GOT3 (cell line): ENCODE data around the gene PPFIA4.
"Not testable (repeated sequence)": the region's sequence is repeated elsewhere in the genome, so short reads cannot be mapped to it uniquely, and the experiment has no call there.

Experiments used
- DNase-seq: peaks from one replicate; lab custom pipeline; 2025; ENCODE audit warnings: mixed read lengths; lab: John Stamatoyannopoulos, UW

PPFIA4 gene

DNA sequence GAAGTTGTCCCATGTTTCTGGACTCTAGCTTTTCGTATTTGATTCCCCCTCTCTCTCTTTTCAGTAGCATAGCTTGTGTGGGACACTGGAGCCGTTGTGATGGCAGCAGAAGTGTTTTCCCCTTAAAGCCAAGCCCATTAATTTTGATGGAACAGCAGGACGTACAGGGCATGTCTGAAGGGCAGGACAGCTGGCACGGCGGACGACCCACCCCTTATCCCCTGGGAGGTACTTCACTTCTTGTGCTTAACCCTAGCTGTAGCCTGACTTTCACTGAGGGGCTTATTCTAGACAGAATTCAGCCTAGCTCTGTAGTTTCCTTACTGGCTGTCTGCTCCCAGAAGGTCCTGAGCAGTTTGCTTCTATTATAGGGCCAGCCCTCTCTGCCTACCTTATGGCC, 8.6 kb upstream of the PPFIA4 start:
- no peak for DNase-seq

DNA sequence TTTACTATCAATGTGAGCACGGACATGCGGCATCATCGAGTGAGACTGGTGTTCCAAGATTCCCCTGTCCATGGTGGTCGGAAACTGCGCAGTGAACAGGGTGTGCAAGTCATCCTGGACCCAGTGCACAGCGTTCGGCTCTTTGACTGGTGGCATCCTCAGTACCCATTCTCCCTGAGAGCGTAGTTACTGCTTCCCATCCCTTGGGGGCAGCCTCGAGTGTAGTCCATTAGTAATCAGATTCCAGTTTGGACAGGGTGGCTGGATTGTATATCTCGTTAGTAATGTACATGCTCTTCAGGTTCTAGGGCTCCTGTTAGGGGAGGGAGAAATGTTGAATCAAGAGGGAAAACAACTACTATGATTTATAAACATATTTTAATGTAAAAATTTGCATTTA, 3.4 kb upstream of the PPFIA4 start:
- not testable (repeated sequence) for DNase-seq

DNA sequence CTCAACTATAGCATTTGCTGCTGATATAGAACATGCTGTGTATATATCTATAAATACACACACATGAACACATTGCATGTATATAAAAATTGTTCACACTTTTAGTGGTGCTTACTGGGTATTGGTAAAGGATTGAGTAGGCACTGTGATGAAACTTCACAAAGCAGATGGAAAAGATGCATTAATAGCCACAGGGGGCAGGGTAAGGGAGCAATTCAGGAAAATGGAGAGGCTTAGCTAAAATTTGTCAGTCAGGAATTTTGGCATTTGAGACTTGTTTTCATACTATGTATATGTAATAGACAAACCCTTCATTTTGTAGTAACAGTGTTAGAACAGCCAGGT, 633 bp upstream of the PPFIA4 start:
- no peak for DNase-seq

DNA sequence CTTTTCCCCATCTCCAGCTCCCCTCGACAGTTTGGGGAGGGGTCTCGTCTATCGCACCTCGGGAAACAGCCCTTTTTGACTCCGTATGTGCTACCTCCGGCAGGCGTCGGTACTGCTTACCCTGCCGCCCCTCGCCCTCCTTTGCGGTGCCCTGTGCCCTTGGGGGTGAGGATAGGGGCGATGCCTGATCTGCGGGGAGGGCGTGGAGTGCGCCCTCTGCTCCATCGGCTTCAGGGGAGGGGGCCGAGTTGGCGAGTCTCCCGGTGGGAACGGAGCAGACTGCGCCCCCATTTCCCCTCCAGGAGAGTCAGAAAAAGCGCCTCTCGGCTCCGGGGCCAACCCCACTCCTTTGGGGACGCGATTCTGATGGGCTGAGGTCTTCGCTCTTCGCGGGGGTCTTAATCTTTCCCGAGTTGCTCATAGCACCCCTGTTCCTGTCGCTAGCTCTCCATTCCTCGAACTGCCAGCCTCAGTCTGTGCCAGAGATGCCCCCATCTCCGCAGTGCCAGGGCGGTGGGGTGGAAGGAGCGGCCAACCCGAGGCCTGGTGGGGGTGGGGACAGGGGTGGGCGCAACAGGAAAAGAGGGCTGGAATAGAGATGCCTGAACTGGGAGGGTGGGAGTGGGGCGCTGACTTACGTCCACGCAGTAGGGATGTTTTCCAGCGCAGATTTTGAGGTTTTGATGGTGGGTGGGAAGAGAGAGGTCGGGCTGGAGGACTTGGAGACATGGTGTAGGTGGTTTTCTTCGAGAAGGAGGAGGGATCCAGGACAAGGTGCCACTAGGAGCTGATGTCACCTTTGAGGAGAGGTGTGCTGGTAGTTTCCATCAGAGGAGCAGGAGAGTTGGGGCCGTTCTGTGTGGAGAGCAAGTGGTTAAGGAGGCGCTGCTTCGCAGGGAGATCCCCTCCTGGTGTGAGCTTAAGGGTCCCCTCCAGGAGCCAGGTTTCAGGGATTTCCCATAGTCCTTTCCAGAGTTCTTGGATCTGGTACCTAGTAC, 674 bp downstream of the PPFIA4 start:
- DNase-seq, result no peak

DNA sequence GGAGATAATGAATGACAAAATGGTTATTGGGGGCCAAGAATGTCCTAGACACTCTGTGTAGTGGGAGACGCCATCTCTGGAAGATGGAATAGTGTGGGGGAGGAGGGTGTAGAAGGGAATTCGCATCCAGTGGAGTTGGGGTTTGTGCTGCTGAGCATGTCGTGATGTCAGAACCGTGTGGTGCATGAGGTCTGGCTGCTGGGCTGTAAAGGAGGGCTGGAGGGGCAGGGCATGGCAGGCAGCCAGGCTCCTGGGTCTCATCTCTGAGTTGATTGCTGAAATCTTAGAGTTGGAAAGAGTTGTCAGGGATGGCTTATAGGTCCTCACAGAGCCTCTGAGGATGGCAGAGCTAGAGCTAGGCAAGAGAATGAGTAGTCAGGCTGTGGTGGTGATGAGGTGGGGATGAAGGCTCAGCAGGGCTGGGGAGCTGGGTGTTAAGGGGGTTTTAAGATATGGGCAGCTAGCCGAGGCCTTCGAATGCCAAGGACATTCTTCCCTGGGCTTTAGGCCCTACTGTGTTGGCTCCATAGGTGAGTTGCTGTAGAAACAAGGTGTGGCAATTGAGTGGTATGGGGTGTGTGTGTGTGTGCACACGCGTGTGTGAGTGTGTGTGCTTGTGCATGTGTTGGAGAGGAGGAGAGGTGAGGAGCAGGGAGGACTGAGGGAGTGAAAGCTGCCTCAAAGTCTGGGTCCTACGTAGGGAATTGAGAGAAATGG, 1.9 kb downstream of the PPFIA4 start:
- DNase-seq, result no peak

DNA sequence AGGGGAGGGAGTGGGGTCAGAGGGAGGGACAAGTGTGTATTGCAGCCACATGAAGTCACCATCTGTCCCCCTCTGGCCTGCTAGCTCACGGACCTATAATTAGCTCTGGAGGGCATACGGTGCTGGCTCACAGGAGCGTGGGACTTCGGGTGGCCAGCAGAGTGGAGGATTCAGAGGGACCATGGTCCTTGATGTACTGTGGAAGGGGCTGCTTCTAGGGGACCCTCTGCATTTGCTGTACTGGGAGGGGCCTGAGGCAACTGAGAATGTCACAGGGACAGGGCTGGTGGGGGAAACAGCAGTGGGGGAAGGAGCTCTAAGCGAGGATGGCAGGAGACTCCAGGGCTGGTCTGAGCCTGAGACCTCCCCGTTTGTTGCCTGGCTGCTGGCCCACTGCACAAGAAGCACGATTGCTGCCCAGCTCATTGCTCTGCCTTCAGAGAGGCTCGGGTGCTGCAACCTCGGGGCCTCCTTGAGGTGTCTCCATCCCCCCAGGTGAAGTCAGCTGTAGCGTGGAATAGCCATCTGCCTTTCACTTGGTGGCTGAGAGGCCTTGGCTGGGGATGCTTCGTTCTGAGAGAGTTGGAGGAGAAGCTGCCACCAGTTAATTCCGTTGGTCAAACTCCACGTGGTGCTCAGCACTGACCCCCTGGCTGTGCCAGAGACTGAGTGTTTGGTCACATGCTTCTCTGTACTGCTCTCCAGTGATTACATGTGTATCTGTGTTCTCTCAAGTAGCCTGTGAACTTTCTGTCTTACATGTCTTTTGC, 2.7 kb downstream of the PPFIA4 start:
- DNase-seq, result no peak

DNA sequence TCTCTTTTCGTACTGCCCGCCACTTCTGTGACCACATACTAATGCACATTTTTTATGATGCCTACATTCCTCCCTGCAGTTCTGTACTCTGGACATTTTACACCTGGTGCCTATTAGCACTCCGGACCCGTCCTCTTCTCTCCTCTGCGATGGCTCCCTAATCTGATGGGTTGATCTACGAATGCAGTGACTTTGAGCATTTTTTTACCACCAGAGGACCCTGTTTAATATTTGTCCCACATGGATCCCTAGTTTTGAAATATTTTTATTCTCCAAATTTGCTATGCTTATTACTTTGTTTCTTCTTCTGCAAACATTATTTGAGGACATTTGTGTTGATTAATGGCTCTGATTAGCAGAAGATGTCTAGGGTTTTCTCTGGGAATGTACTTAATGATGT, 5.2 kb downstream of the PPFIA4 start:
- DNase-seq, result no peak

DNA sequence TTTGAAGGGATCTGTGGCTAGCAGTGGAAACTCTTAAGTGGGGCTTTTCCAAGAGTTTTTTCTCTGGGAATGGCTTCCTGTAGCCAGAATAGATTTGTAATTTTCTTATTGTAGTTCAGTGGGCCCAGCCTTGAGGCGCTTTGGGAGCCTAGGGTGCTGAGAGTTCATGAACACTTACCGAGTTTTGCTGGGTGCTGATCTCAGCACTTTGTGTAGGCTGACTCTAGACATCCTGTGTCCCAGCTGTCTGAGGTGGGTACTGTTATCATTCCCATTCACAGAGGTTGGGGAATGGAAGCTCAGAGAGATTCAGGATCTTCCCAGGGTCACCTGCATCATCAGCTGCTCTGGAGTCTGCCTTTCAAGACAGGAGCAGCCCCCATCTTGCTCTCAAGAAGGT, 7.0 kb downstream of the PPFIA4 start:
- no peak for DNase-seq

DNA sequence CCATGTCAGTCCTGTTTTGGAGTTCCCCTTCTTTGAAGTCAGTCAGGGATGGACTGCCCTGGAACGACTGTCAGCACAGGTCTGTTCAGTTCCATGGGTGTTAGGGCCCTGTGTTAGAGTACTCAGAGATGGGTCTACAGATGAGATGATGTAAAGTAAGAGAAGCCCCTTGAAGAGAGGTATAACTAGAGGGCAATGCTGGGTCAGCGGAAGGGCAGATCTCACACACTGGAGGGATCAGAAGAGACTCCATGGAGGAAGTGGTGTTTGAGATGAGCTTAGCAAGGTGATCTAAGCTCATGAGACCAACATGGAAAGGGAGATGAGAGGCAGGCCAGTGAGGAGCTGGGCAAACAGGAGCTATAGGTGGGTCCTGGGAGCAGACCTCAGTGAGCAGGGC, 7.6 kb downstream of the PPFIA4 start:
- DNase-seq, result no peak

DNA sequence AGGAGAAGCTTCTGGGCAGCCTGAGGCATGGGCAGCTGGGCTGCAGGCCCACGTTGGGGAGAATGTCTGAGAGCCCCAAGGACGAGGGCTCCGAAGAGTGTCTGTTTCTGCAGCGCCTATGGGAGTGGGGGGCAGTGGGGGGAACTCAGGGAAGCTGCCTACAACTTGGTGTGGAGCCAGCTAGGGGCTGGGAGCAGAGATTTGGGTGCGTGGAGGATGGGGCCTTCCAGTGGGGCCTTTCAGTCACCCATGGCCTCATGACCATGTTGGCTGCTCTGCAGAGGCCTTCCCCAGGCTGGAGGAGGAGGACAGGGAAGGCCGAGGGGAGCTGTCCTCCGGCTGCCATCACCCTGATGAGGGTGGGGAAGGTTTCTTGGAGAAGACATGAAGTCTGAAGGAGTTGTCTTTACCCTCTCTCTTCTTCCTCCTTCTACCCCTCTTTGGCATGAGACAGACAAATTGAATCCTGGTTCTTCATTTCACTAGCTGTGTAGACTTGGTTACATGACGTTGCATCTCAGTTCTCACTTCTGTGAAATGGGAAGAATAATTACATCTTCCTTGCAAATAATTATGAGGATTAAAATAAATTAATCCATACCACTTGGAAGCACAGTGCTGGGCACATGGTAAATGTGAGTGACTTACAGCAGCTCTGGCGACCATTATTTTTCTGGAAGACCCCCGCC, 8.3 kb downstream of the PPFIA4 start:
- DNase-seq, result no peak

DNA sequence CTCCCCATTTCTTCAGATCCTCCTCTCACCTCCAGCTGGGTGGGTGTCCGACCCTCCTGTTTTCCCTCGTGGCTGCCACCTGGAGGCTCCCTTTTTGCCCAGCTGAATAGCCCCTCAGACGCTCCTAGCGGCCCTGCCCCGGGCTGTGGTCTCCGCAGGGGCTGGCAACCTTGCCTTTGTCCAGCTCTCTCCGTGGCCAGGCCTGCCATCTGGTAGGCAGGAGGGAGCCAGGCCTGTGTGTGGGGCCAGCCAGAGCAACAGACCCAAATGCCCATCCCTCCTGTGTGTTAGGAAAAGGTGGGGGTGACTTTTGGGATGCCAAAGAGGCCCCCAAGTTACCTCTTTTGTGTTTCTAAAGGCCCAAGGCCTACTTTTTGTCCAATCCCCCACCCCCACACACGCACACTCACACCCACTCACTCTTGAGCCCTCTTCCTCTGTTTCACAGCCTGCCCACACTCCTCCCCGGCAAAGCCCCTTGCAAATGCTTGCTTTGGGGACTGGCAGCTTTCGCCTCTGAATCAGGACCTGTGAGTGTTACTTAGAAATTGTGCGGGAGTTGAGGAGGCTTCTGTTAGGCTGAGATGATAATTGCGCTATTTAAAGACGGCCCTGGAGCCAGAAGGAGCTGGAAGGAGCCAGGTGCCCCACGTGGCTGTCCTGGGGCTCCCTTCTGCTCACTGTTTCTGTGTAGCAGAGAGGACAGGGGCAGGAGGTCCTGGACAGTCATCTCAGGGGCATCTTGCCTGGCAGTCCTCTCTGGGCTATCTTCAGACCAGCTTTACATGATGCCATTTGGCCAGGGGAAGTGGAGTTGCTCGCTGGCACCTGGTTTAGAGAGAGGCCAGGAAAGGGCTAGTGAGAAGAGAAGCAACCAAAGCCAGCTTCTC, 9.1 kb downstream of the PPFIA4 start:
- DNase-seq, result no peak

DNA sequence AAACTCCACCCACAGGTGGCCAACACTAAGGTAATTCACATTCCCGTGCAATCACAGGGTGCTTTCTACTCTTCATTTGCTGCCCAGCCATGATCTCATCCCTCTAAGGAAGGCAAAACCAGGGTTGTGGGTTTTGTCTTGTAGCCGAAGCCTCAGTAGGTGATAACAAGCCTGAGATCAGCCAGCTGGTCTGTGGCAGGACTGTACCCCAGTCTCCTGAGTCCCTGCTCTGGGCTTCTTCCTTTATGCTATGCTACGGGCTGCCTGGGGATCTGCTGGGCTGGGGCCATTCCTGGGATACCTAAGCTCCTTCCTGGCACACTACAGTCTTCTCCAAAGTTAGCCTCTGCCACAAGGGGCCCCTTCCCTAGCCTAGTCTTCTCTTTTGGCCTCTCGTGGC, 9.8 kb downstream of the PPFIA4 start:
- DNase-seq, result no peak

DNA sequence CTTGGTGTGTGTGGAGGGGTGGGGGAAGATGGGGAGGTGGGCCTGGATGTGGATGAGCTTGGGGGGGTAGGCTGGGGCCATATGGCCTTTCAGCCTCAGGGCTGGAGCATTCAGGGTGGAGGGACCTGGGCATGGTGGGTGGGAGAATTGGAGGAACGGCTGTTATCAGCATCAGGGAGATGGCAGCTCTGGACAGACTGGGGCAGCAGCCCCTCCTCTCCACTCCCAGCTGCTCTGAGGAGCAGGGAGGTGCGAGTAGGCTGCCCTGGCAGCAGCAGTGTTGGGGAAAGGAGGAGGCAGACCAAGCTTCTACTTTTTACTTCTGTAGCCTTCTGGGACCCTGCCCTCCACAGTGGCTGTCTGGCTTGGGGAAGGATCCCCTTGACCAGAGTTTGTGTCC, 10.2 kb downstream of the PPFIA4 start:
- no peak for DNase-seq

DNA sequence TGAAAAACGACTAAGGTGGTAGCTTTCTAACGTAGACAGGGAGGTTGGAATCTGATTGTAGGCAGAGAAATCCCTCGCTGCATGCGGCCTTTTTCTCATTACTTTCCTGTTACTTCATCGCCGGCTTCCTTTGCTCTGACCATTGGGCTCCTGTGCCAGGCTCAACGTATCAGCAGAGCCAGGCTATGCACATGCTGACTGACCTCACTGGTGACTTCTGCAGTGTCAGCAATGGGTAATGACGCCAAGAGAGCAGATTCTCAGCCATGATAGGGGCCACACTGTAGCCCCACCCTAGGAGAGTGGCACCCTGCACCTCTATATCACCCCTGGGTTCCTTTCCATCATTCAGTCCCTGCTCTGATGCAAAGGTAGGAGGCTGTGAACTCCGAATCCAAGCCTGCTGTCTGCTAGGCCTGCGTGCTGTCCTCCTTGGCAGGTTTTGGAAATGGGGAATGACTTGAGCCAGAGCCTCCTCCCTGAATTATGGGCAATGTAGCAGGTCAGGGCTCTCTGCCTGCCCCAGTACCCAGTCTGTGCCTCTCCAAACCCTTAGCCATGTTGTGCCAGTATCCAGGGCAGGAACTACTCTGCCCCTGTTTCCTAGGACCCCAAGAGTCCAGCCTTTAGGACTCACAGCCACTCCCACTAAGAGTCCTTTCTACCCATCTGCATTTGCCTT, 11.4 kb downstream of the PPFIA4 start:
- no peak for DNase-seq

DNA sequence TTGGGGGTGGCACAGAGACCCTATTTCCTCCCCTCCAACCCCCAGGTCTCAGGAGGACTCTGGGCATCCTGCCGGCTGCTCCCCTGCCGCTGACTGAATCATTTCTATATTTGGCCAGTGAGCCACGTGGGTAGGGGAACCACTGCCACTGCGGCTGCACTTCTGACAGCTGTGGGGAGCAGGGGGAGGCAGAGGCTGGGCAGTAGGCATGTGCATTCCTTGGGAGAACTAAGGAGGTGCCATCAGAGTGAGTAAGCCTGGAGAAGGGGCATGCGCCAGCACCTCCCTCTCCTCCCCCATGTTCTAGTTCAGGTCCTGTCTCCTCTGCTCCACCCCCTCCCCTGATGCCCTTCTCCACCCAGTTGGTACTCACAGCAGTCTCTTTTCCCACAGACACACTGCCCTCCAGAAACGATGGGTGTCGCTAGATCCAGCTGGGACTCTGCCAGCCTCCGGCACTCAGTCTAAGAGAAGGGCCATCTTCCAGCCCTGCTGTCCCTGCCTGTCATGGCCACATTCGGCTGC, 12.0 kb downstream of the PPFIA4 start:
- peak; percentile 66 for DNase-seq

DNA sequence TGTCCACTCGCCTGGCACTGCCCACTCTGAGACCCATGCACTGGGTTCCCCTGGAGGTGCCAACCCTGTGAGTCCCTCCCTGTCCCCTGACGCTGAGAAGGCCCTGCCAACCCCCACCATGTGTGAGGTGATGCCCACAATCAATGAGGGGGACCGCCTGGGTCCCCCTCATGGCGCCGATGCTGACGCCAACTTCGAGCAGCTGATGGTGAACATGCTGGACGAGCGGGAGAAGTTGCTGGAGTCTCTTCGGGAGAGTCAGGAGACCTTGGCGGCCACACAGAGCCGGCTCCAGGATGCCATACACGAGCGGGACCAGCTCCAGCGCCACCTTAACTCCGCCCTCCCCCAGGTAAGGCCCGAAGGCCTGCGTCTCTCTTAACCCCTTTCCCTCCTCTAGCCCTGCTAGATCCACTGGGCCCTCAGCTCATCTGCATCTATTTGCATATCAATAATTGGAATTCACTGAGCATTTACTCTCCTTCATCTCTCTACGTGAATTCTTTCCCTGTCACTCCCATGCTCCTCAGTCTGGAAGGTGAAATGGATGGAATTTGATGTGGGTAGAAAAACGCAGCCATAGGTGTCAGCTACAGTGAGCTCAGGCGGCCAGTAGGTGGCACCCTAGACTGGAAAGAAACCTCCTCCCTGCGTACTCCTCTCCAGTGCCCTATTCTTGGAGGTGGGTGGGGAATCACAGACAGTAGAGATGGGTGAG, 12.8 kb downstream of the PPFIA4 start:
- peak; percentile 27 for DNase-seq

DNA sequence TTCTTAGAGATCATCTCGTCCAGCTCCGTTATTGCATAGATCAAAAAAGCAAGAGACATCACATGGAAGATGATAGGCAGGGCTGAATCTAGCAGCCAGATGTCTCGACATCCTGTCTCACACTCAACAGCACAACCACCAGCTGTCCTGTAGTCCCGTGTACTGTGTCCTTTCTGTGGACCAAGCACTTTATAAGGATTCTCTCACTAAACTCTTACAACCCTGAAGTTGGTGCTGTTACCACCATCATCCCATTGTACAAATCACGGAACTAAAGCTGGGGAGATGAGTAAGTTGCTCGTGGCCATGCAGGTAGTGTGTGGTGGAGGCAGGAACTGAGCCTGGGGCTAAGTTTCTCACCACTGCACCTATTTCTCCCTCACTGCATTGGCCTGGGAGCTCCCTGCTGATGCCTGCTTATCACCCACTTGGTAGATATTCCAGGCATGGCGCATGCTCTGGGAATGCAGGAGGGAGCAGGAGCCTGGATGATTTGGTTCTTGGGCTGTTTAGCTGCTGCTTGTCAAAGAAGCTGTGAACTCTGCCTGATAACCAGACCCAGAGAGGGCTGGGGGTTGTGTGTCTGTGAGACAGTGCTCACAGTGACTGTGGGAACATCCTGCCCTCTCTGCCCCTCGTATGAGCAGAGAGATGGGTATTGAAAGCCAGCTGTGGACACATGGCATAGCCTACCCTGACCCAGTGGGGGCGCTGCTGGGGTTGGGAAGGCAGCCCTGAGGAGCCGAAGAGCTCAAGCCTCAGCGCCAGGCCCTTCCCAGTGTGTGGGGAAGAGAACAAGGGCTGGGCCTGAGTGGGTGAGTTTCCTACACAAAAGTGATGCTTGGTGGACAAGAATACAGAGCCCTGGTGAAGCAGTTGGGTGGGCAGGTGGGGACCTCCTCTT, 13.6 kb downstream of the PPFIA4 start:
- no peak for DNase-seq

DNA sequence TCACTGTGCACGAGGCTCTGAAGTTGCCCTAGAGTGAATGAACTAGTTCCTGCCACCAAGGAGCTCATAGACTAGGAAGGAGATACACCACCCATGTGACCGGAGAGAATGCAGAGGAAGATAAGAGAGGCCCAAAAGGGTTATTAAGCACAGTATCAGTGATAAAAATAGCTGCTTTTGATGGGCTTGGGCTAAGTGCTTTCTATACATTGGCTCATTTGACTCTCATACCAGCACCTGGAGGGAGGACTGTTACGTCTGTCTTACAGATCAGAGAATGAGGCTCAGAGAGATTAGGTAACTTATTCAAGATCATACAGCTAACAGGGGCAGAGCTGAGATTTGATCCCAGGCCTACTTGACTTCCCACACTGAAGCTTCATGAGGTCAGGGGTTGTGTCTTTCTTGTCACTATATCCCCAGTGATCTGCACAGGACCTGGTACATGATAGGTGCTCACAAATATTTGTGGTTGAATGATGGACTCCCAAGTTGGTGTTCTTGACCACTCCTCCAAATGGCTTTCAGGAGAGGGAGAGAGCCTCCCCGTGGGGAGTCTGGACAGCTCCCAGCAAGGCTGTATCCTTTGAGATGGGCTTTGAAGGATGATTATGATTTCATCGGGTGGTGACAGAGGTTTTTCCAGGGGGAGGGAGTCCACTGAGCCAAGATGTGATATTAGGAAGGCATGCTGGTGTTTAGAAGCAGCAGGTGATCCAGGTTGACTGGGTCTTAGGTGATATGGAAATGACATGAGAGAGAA, 14.4 kb downstream of the PPFIA4 start:
- DNase-seq, result no peak
